AG08396 (cell line): ENCODE data around the gene SRCAP.

Experiments used
- DNase-seq: peaks from one replicate; pipeline ENCODE4 v3.0.0; 2012; ENCODE audit warnings: low spot score, mixed read lengths

SRCAP gene

DNA sequence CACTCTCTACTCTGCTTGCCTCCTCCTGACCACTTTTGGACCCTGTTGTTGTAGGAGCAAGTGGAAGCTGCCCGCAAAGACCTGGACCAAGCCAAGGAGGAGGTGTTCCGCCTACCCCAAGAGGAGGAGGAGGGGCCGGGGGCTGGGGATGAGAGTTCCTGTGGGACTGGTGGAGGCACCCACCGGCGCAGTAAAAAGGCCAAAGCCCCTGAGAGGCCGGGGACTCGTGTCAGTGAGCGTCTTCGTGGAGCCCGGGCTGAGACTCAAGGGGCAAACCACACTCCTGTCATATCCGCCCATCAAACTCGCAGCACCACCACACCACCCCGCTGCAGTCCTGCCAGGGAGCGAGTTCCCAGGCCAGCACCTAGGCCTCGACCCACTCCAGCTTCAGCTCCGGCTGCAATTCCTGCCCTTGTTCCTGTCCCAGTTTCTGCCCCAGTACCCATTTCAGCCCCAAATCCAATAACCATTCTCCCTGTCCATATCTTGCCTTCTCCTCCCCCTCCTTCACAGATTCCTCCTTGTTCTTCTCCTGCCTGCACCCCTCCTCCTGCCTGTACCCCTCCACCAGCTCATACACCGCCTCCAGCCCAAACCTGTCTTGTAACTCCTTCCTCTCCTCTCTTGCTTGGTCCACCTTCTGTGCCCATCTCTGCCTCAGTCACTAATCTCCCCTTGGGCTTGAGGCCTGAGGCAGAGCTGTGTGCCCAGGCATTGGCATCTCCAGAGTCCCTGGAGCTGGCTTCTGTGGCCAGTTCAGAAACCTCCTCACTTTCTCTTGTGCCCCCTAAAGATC, 38.2 kb downstream of the SRCAP start:
- DNase-seq = no peak

DNA sequence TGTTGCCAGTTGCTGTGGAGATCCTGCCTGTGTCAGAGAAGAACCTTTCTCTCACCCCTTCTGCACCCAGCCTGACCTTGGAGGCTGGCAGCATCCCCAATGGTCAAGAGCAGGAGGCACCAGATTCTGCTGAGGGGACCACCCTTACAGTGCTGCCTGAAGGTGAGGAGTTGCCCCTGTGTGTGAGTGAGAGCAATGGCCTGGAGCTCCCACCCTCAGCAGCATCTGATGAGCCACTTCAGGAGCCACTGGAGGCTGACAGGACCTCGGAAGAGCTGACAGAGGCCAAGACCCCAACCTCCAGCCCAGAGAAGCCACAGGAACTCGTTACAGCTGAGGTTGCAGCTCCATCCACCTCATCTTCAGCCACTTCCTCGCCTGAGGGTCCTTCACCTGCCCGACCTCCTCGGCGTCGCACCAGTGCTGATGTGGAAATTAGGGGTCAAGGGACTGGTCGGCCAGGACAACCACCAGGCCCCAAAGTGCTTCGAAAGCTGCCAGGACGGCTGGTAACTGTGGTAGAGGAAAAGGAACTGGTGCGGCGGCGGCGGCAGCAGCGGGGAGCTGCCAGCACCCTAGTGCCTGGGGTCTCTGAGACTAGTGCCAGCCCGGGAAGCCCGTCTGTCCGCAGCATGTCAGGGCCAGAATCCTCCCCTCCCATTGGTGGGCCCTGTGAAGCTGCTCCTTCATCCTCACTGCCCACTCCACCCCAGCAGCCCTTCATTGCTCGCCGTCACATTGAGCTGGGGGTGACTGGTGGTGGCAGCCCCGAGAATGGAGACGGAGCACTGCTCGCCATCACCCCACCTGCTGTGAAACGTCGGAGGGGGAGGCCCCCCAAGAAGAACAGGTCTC, 39.0 kb downstream of the SRCAP start:
- no peak for DNase-seq

DNA sequence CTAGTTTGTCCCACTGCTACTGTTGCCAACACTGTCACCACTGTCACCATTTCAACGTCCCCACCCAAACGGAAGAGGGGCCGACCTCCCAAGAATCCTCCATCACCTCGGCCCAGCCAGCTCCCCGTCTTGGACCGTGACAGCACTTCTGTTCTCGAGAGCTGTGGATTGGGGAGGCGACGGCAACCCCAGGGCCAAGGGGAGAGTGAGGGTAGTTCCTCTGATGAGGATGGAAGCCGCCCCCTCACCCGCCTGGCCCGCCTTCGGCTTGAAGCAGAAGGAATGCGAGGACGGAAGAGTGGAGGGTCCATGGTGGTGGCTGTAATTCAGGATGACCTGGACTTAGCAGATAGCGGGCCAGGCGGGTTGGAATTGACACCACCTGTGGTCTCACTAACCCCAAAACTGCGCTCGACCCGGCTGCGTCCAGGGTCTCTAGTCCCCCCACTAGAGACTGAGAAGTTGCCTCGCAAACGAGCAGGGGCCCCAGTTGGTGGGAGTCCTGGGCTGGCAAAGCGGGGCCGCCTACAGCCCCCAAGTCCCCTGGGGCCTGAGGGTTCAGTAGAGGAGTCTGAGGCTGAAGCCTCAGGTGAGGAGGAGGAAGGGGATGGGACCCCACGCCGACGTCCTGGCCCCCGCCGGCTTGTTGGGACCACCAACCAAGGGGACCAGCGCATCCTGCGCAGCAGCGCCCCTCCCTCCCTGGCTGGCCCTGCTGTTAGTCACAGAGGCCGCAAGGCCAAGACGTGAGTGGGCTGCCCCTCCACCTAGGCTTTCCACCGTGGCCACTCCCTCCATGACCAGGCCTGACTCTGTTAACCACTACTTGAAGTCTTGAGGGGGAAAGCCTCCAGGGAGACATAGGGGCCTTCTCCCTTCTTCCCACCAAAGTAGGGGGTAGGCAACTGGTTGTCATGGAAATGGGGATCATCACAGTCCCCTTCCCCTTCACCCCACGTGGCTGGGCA, 40.3 kb downstream of the SRCAP start:
- DNase-seq = no peak

DNA sequence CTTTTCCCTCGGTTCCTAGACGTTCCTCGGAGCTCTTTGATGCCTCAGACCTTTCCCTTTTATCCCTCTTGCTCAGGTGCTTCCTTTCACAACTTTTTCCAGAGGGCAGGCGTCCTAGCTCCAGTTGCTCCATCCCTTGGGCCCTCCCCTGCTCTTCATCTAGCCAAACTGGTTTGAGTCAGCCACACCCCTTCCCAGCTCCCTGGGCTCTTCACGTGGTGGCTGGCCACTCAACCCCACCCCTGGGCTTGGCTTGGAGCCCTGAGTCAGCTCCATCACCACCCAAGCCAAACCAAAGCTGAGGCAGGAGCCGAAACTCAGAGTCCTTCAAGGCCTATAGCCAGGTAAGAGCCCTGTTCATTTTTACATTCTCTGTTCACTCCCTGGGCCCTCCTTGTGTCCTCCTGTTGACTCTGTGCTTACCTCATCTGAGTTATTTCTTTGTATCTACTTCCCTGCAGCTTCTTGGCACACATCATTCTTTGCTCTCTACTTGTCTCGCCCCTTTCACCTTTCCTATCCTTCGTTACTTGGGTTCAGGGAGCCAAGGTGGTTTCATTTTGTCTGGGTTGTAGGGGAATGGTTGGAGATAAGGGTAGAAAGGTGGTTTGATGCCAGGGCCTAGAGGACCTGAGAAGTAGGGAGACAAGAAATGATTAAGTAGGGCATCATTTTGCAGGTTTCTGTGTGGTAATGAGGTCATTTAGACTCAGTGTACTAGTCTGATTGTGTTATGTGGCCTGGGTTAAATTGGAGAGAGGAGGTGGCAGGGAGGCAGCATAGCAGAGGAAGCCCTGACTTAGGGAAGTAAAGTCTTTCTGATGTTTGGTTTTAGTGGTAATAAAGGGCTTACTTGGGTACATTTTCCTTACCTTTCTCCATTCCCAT, 41.6 kb downstream of the SRCAP start:
- DNase-seq = peak; percentile 93

DNA sequence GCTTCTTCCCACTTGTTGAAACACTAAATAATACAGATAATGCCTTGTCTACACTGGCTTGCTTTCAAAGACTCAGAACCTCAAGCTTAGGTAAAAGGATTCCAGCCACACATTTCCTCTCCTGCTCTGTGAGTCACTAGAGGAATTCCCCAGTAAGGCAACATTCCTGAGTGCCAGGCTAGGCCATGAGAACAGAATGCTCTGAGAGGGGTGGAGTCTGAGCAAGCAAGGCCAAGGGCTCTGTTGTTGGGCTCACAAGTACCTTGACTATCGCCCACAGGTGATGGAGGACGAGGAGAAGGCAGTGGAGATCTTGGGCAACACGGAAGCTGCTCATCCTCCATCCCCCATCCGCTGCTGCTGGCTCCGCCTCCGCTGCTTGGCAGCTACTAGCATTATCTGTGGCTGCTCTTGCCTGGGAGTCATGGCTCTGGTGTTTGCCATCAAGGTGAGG, 42.5 kb downstream of the SRCAP start:
- DNase-seq = peak; percentile 91

DNA sequence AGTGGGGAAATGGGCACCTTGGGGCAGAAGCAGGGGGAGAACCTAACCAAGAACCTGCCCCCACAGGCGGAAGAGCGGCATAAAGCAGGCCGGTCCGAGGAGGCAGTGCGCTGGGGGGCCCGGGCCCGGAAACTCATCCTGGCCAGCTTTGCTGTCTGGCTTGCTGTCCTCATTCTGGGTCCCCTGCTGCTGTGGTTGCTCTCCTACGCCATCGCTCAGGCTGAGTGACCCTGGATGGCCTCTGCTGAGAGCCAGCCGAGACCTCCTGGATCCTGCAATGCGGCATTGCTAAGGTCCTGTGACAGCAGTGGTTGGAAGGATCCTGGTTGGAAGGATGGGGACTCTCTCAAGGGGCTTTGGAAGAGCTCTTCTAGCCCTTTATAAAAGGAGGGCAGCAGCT, 44.7 kb downstream of the SRCAP start:
- DNase-seq = no peak

DNA sequence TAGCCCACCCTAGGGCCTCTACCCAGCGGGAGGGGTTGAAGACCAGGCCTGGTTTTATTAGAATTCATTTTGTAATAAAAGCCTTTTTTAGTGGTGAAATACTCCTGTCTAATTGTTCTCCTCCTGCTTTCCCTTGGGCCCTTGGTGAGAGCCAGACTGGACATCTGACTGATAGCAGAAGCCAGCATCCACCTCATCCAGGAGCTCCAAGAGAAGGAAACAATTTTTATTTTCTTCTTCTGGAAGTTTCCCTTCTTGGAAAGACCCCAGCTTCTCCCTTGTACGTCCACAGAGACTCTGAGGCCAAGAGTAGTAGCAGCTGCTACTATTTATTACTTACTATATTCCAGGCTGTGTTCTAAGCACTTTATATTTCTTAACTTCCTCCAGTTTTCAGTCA, 45.2 kb downstream of the SRCAP start:
- DNase-seq = no peak

DNA sequence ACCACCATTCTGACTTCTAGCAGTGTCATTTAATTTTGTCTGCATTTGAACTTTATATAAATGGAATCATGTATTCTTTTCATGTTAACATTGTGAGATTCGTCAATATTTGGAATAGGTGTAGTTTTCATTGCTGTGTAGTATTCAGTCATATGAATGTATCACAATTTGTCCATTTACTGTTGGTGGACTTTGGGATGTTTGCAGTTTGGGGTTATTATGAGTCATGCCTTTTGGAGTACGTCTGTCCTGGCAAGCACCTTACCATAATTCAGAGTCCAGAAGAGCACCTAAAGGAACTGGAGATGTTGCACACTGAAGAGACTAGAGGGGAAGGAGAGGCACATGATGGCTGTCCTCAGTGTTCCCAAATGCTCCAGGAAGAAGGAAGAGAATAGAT, 46.1 kb downstream of the SRCAP start:
- DNase-seq = no peak

DNA sequence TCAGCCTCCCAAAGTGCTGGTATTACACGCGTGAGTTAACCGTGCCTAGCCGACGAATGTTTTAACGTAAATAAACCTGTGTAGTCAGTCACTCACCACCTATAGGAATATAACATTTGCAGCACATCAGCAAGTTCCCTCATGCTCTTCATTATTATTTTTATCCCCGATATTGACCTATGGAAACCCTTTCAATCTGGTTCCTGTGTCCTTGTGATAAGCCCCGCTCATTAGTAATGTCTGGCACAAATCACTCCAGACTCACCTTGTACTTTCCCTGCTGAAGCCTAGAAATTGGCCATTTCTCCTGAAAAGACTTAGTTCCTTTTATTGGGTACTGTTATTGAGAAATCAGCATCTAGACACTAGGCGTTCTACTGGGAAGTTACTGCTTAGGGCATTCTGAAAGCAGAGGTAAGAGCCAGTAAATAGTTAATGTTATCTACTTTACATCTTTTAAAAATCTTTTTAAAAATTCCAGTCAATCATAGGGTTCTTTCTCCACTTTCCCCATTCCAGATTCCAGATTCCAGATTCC, 47.7 kb downstream of the SRCAP start:
- DNase-seq = no peak

DNA sequence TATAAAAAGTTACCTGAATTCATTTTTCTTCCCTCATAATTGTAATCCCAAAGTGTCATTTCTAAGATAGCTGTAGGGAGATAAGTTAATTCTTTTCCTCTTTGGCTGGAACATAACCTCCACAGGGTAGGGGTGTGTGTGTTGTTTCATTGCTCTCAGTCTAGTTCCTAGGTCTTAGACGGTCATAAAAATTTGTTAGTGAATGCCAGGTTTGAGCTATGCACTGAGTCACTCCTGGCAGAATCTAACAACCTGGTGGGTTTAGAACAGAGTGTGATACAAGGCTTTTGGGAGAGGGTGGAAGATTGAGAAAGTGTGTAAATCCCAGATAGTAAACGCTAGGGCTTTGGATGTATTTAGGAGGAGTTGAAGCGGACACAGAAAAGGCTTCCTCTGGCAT, 48.4 kb downstream of the SRCAP start:
- DNase-seq = peak; percentile 50

DNA sequence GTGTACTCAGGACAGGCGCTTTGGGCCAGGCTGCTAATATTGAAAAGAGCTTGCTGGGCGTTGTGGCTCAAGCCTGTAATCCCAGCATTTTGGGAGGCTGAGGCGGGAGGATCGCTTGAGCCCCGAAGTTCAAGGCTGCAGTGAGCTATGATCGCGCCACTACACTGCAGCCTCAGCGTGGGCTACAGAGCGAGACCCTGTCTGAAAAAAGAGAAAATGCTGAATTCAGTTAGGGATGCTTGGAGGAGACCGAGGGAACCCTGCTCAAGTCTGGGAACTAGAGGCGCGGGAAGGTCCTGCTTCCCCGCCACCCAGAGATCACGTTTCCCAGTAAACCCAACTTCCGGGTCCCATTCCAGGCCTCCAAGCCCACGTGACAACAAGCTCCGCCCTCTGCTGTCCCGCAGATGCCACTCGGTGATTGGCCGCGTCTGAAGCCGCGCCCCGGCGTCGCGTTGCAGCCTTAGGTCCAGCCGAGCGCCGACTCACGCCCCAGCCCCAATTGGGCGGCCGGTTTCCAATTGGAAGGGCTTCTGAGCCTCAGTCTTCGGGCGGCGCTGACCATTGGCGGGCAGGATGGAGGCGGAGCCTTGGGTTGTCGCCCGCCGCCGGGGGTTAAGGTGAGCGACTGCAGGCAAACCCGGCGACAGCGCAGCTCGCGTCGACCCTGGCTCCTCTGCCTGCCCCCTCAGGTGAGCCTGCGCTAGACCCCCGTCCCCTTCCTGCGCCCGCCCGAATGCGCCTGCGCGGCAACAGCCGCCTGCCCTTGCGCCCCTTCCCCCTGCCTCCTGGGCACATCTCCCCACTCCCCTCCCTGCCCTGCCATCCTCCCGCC, 49.0 kb downstream of the SRCAP start, which contains the start of gene PHKG2:
TSS of gene PHKG2 (plus strand) at position 627 of the 835 bp plus-strand sequence. CDS start 396 bp downstream, outside the sequence.
- DNase-seq = peak; percentile 98

DNA sequence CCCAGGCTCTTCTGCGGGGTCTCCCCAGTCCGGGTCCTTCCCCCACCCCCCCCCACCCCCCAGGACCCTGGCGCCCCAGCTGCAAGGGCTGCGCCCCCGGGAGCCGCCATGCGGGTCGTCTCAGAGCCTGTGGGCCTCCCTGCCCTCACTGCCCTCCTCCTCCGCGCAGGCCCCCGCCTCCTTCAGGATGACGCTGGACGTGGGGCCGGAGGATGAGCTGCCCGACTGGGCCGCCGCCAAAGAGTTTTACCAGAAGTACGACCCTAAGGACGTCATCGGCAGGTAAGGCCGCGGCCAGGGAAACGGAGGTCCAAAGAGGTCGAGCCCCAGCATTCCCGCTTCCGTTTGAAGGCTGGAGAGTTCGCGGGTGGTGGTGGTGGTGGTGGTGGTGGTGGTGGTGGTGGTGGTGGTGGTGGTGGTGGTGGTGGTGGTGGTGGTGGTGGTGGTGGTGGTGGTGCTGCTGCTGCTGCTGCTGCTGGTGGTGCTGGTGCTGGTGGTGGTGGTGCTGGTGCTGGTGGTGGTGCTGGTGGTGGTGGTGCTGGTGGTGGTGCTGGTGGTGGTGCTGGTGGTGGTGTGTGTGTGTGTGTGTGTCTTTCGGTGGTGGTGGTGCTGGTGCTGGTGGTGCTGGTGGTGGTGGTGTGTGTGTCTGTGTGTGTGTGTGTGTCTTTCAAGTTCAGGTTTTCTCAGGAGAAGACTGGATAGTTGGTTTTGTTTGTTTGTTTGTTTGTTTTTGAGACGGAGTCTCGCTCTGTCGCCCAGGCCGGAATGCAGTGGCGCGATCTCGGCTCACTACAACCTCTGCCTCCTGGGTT, 49.9 kb downstream of the SRCAP start:
- DNase-seq = peak; percentile 73

DNA sequence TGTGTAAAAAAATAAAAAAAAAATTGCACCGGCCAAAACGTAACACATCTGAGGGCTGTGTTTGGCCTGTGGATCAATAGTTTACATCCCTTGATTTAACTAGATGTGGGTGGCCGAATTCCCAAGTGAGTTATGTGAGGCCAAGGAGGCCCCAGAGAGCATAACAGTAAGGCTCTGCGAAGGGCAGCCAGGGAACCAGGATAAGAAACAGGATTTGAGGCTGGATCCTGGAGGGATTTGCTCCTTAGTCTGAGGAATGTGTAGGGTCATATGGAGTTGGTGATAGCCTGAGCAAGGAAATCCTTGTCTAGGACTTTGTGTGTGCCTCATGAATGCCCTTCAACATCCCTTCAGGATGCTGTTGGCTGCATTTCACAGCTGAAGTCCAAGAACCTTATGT, 51.2 kb downstream of the SRCAP start:
- no peak for DNase-seq

DNA sequence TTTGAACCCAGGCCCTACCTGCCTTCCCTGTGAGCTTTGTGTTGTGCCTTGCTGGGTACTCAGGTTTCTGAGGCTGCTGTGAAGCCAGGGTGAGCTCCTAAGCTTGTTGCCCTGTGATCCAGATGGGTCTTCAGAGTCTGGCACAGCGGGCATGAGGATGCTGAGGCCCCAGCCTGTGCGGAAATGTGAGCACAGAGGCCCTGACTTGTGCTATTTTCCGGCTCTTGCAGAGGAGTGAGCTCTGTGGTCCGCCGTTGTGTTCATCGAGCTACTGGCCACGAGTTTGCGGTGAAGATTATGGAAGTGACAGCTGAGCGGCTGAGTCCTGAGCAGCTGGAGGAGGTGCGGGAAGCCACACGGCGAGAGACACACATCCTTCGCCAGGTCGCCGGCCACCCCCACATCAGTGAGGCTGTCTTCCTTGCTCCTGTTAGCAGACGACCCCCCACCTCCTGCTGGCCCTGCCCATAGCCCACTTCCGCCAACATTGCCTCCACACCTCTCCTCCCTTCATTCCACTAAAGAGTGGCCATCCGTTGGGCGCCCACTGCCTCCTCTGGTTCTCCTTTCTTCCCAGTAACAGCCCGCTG, 52.0 kb downstream of the SRCAP start:
- no peak for DNase-seq

DNA sequence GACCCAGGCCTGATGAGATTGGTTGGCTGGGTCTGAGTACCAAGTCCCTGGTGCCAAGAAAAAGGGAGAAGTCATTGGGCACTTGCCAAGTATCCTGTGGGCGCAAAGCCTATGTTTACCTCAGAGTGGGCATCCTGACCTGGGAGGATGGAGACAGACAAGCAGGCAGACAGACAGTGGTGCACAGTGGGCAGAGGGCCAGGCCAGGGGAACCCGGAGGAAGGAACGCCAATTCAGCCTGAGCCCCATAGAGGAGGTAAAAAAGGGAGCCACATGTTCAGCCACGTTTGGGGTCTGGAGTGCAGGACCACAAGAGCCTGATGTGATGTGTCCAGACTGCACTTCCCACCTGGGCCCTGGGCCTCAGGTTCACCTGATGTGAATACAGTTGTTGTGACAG, 54.6 kb downstream of the SRCAP start:
- no peak for DNase-seq

DNA sequence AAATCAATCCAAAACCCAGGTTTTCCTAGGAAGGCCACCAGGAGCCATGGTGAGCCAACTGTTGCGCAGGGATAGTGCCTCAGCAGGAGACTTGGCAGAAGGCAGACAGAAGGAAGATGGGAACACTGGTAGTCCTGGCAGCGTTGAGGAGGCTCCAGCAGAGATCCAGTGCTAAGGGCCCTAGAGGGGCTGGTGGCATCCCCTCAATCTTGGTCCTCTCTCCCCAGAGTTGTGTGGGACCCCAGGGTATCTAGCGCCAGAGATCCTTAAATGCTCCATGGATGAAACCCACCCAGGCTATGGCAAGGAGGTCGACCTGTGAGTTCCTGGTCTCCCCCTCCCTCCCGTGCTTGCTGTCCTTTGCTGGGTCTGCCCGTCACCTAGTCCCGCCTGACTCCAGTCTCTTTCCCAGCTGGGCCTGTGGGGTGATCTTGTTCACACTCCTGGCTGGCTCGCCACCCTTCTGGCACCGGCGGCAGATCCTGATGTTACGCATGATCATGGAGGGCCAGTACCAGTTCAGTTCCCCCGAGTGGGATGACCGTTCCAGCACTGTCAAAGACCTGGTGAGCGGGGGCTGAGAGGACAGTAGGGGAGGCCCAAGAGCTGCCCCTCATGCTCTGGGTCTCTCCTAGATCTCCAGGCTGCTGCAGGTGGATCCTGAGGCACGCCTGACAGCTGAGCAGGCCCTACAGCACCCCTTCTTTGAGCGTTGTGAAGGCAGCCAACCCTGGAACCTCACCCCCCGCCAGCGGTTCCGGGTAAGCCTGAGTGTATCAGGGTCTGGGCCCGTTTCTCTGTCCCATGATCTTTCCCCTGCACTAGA, 57.2 kb downstream of the SRCAP start:
- no peak for DNase-seq

DNA sequence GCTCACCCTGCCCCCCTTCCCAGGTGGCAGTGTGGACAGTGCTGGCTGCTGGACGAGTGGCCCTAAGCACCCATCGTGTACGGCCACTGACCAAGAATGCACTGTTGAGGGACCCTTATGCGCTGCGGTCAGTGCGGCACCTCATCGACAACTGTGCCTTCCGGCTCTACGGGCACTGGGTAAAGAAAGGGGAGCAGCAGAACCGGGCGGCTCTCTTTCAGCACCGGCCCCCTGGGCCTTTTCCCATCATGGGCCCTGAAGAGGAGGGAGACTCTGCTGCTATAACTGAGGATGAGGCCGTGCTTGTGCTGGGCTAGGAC, 57.8 kb downstream of the SRCAP start:
- no peak for DNase-seq

DNA sequence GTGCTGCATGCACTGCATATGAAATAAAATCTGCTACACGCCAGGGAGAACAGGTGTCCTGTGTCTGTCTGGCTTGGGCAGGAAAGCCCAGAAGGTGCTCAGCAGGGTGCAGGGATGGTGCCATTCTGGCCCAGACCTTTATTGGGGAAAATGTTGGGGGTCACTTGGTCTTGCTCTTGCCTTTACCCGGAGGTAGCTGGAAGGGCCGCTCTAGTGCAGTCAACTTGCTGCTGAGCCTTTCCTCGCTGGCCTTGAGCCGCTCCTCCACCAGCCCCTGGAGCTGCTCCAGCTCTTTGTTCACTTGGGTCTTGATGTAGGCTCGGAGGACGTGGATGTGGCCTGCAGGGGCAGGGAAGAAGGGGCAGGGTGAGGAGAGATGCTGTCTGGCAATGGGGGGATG, 58.3 kb downstream of the SRCAP start:
- DNase-seq = no peak
